HTERT RPE-1 (cell line): ENCODE measurements around the gene CATSPER3.
"Not testable (repeated sequence)": the region's sequence is repeated elsewhere in the genome, so short reads cannot be mapped to it uniquely, and the experiment has no call there.

Source experiments
- in situ Hi-C: fragments of 300-500 bp; cut with MboI; formaldehyde crosslinking; loops from 4 replicates; pipeline ENCODE4 v1.14.3; 2020; ENCODE audit warnings: low sequenced_read_pairs

CATSPER3 gene

DNA sequence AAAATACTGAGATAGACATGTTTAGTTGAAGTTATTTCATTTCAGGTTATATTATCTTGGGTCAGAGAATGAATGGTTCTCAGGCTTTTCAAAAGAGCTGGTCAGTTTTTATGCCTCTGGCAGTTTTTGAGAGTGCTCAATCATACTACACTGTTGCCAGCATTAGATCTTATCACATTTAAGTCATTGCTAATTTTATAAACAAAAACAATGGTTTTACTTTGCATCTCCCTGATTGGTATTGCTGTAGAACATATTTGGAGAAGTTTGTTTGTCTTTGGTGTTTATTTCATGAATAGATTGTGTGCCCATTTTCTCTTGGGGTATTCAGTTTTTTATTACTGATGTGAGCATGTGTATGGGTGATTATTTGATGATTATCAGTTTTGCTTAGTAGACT, 1.5 kb downstream of the CATSPER3 start:
- in situ Hi-C loops, result no loop called here

- in situ Hi-C loops, result no loop called here
These were observed 7.5 kb downstream of the CATSPER3 start for GRCh38 chr5:134975078-134975715.

DNA sequence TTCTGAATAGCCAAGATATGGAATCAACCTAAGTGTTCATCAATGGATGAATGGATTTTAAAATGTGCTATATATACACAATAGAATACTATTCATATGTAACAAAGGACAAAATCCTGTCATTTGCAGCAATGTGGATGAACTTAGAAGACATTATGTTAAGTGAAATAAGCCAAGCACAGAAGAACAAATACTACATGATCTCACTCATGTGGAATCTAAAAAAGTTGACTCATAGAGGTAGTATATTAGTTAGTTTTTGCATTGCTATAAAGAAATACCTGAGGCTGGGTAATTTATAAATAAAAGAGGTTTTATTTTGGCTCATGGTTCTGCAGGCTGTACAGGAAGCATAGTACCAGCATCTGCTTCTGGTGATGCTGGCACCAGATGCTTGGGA, 8.1 kb downstream of the CATSPER3 start:
- in situ Hi-C loops, result no loop called here

- in situ Hi-C loops, result no loop called here
These were observed 9.1 kb downstream of the CATSPER3 start for GRCh38 chr5:134976841-134977240.

- in situ Hi-C loops, result no loop called here
These were observed 11.7 kb downstream of the CATSPER3 start for GRCh38 chr5:134979416-134979815.

DNA sequence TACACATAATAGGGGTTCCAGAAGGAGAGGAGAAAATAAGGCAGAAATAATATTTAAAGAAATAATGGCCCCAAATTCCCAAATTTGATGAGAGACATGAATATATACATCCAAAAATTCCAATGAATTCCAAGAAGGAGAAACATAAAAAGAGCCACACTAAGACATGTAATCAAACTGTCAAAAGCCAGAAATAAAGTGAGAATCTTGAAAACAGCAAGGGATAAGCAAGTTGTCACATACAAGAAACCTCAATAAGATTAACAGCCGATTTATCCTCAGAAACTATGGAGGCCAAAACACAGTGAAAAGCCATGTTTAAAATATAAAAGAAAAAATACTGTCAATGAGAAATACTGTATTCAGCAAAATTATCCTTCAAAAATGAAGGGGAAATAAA, 14.5 kb downstream of the CATSPER3 start:
- in situ Hi-C loops, result no loop called here

DNA sequence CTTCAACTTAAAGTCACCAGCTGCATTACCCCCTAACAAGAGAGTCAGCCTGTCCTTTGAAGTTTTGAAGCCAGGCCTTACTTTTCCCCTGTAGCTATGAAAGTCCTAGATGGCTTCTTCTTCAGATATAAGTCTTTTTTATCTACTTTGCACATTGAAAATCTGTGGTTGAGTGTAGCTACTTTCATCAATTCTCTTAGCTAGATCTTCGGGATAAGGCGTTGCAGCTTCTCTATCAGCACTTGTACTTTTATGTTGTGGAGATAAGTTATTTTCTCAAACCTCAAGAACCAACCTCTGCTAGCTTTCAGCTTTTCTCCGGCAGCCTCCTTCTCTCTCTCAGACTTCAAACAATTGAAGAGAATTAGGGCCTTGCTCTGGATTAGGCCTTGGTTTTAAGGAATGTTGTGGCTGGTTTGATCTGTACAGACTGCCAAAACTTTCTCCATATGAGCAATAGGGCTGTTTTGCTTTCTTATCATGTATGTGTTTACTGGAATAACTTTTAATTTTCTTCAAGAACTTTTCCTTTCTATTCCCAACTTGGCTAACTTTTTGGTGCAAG, 21.6 kb downstream of the CATSPER3 start:
- in situ Hi-C loops, result no loop called here

DNA sequence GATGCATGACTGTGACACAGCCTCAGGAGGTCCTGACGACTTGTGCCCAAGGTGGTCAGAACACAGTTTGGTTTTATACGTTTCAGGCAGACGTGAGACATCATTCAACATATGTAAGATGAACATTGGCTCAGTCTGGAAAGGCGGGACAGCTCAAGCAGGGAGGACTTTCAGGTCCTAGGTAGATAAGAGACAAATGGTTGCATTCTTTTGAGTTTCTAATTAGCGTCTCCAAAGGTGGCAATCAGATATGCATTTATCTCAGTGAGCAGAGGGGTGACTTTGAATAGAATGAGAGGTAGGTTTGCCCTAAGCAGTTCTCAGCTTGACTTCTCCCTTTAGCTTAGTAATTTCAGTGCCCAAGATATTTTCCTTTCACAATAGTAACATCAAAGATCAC, 22.5 kb downstream of the CATSPER3 start:
- in situ Hi-C loops, result not testable (repeated sequence)

GRCh38 chr5:134992148-134992547, 24.4 kb downstream of the CATSPER3 start:
- in situ Hi-C loops, result no loop called here

- in situ Hi-C loops, result no loop called here
These were observed 25.5 kb downstream of the CATSPER3 start for GRCh38 chr5:134993161-134993560.

DNA sequence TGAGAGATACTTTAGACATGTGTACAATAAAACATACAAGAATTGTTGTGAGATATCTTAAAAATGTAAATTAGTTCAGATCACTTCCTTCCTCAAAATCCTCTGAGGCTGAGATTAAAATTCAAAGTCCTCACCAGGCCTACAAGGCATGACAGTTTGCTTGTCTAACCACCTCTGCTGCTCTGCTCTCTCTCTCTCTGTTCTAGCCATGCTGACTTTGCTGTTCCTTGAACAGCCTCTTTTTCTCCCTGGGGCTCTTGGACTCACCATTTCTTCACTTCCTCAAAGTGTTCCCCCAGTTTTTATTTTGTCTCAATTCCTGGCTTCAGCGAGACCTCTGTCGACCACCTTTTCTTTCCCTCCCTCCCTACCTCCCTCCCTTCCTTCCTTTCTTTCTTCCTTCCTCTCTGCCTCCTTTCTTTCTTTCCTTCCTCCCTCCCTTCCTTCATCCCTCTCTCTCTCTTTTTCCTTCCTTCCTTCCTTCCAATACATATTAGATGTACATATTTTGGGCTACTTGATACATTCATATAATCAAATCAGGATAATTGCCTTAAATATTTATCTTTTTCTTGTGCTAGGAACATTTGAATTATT, 27.0 kb downstream of the CATSPER3 start:
- in situ Hi-C loops, result no loop called here

DNA sequence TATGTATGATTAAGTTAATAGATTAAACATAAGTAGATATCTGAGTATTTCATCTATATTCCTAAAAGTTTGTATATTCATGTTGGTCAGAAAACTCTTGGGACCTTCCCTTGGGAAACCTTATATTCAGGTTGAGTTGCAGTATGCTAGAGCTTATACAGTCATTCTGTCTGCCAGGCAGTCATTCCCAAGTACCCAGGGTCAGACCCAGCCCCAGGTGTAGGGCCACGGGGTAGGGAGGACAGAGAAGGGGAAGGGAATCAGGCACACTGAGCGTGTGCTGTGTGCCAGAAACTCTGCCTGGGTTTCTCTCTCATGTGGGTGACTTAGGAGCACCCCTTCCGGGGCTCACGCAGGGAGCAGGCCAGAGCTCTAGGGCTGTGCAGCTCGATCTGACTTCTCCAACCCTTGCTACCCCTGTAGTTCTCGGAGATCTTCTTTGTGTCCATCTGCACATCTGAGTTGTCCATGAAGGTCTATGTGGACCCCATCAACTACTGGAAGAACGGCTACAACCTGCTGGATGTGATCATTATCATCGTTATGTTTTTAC, 28.2 kb downstream of the CATSPER3 start:
- in situ Hi-C loops, result no loop called here

DNA sequence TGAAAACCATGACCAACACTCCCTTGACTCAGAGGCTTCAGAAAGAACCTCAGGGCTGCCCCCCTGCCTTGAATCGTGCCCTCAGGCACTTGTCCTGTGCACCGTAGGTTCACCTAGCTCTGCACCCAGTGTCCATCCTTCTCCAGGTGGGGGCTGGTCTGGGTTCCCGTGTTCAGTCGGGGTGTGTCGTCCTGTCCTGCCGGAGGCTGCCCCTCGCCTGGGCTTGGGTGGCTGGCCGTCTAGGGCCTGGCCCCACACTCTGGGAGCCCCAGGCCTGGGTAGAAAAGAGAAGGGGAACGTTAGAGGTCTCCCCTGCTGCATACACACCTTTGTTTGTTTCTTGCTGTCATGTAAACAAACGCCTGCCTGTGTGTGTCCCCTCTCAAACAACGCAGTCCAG, 29.3 kb downstream of the CATSPER3 start:
- in situ Hi-C loops, result no loop called here

- in situ Hi-C loops, result not testable (repeated sequence)
These were observed 30.4 kb downstream of the CATSPER3 start for GRCh38 chr5:134998068-134998467.

- in situ Hi-C loops, result no loop called here
These were observed 36.7 kb downstream of the CATSPER3 start for GRCh38 chr5:135004376-135004775.

- in situ Hi-C loops, result no loop called here
These were observed 37.4 kb downstream of the CATSPER3 start for GRCh38 chr5:135005076-135005475.

DNA sequence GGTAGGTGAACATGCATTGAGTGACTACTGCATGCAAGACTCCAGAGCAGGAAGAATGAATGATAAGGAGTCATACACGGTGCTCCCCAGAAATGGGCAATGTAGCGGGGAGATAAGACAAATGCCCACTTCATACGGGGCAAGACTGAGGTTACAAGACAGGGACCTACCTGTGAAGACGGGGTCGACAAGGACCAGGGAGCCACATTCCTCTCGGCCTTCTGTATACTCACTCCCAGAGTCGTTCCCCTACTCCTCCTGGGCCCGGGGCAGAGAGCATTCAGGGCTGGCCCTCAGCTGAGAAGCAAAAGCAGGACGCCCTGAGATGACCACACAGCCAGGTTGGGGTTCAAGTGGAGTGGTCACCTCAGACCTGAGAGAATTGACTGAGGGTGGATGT, 39.6 kb downstream of the CATSPER3 start:
- in situ Hi-C loops, result no loop called here

DNA sequence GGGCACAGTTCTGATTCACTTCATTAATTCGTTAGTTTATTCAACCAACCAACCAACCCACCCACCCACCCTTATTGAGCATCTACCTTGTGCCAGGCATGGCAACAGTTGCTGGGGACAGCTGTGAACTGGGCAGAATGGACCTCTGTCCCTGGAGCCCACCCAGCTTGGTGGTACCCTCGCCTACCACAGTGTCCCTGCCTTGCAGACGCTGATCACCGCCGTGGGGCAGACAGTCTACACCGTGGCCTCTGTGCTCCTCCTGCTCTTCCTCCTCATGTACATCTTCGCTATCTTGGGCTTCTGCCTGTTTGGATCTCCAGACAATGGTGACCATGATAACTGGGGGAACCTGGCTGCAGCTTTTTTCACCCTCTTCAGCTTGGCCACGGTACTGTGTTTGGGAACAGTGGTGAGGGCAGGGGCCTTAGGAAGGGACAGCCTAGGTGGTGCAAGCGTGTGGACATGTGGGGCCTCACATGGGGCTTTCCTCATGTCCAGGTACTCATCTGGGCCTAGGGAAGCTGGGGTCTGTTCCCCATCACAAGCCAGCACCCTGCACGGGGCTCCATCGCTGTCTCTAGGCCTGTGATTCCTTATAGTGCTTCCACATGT, 40.1 kb downstream of the CATSPER3 start:
- in situ Hi-C loops, result no loop called here

DNA sequence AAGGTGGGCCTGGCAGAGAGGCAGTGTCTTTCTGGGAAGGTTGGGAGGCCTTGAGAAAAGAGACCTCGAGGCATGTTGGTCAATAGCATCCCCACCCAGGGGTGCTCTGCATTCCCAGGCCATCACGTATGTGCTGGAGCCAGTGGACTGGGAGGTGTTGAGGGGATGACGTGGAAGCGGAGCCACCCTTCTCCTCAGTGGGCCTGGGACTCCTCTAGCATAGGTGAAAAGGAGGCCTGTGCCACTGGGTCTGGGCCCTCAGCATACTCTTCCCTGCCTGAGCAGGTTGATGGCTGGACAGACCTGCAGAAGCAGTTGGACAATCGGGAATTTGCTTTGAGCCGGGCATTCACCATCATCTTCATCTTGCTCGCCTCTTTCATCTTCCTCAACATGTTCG, 40.8 kb downstream of the CATSPER3 start:
- in situ Hi-C loops, result no loop called here

- in situ Hi-C loops, result no loop called here
These were observed 41.5 kb downstream of the CATSPER3 start for GRCh38 chr5:135008981-135009735.
